ENCODE results near the gene CIP2A.

The CIP2A gene

GRCh38 chr3:108511055-108511454 is 78.2 kb downstream of the CIP2A start:
- no peak for DNase-seq (ENCODE audit: low read depth in 2 of 2)

GRCh38 chr3:108510496-108510895 is 78.7 kb downstream of the CIP2A start, which contains the start of gene MYH15:
Gene MYH15 (minus strand): TSS chr3:108510596. CDS start chr3:108510530, 66 bp downstream.
- no peak for DNase-seq (ENCODE audit: low read depth in 2 of 2)

- DNase-seq (ENCODE audit: low read depth in 2 of 2), result no peak
Observed at GRCh38 chr3:108509871-108510270, 79.4 kb downstream of the CIP2A start.

- DNase-seq (ENCODE audit: low read depth in 2 of 2), result no peak
Observed at GRCh38 chr3:108509263-108509662, 80.0 kb downstream of the CIP2A start.

GRCh38 chr3:108507902-108508301 is 81.3 kb downstream of the CIP2A start:
- no peak for DNase-seq (ENCODE audit: low read depth in 2 of 2)

- no peak for DNase-seq (ENCODE audit: low read depth in 2 of 2)
Observed at GRCh38 chr3:108505811-108506210, 83.4 kb downstream of the CIP2A start.

GRCh38 chr3:108503722-108504121 is 85.5 kb downstream of the CIP2A start:
- no peak for DNase-seq (ENCODE audit: low read depth in 2 of 2)

- DNase-seq (ENCODE audit: low read depth in 2 of 2), result no peak
Observed at GRCh38 chr3:108501535-108501934, 87.7 kb downstream of the CIP2A start.

- DNase-seq (ENCODE audit: low read depth in 2 of 2), result no peak
Observed at GRCh38 chr3:108500728-108501127, 88.5 kb downstream of the CIP2A start.

Data from stimulated activated CD4-positive, alpha-beta T cell treated with anti-CD3 and anti-CD28 coated beads, Interleukin-12 subunit alpha, Interleukin-12 subunit beta, amount 100 ng/mL, for 24 hours (primary cell).